GM23338 (cell line): ENCODE data around the gene TTLL5. TPM values are rescaled to one million over a fixed set of nuclear protein-coding genes. Genes with fewer than 3 reads are reported as not detected.

ENCODE experiments used
- ATAC-seq: fragments of 200-7000 bp; cut with Tn5 transposase; 3 replicates; pipeline ENCODE4 v1.9.1; 2020
- DNase-seq: peaks from one replicate; pipeline ENCODE4 v3.0.0-alpha.2; 2015; ENCODE audit warnings: low spot score
- H2AFZ ChIP-seq: fragments of 200-600 bp; sonication (generic); 2 replicates; pipeline ENCODE4 v1.8.0; 2016; ENCODE audit warnings: antibody characterized with exemption, mild to moderate bottlenecking, moderate library complexity
- H3F3A ChIP-seq: fragments of 200-600 bp; sonication (generic); replicated peaks from 2 replicates; pipeline ENCODE4 v1.8.0; 2017; ENCODE audit warnings: antibody characterized with exemption, mixed run types, low read depth
- H3K27ac ChIP-seq: fragments of 200-600 bp; sonication (generic); 2 replicates; pipeline ENCODE4 v1.6.1; 2016; ENCODE audit warnings: low read depth
- H3K27me3 ChIP-seq: fragments of 200-600 bp; sonication (generic); 2 replicates; pipeline ENCODE4 v1.8.0; 2016; ENCODE audit warnings: mild to moderate bottlenecking, mixed run types, moderate library complexity; ENCODE audit not compliant: insufficient read depth
- H3K36me3 ChIP-seq: fragments of 200-600 bp; sonication (generic); 2 replicates; pipeline ENCODE4 v1.8.0; 2016; ENCODE audit warnings: mild to moderate bottlenecking; ENCODE audit not compliant: insufficient read depth
- H3K4me1 ChIP-seq: fragments of 200-600 bp; sonication (generic); 2 replicates; pipeline ENCODE4 v1.8.0; 2016; ENCODE audit warnings: mild to moderate bottlenecking, moderate library complexity; ENCODE audit not compliant: insufficient read depth
- H3K4me2 ChIP-seq: fragments of 200-600 bp; sonication (generic); 2 replicates; pipeline ENCODE4 v1.7.1; 2017; ENCODE audit warnings: mixed run types
- H3K4me3 ChIP-seq: fragments of 200-600 bp; sonication (generic); 2 replicates; pipeline ENCODE4 v1.6.1; 2016; ENCODE audit warnings: mixed run types
- H3K79me2 ChIP-seq: fragments of 200-600 bp; sonication (generic); replicated peaks from 2 replicates; pipeline ENCODE4 v1.8.0; 2017; ENCODE audit warnings: mild to moderate bottlenecking; ENCODE audit not compliant: insufficient read depth
- H3K9me2 ChIP-seq: fragments of 200-600 bp; sonication (generic); 2 replicates; pipeline ENCODE4 v1.8.0; 2017; ENCODE audit not compliant: insufficient read depth
- H4K20me1 ChIP-seq: fragments of 200-600 bp; sonication (generic); replicated peaks from 2 replicates; pipeline ENCODE4 v1.8.0; 2017; ENCODE audit warnings: mild to moderate bottlenecking; ENCODE audit not compliant: insufficient read depth
- H3K27ac Mint-ChIP-seq: 2 replicates; pipeline ENCODE4 v1.8.0; 2020; ENCODE audit warnings: inconsistent platforms, mild to moderate bottlenecking, moderate library complexity, mixed read lengths
- H3K27me3 Mint-ChIP-seq: 3 replicates; pipeline ENCODE4 v1.8.0; 2022; ENCODE audit warnings: low read depth, mild to moderate bottlenecking, moderate library complexity, mixed read lengths, inconsistent platforms; ENCODE audit not compliant: insufficient read depth, poor library complexity
- H3K36me3 Mint-ChIP-seq: 3 replicates; pipeline ENCODE4 v1.8.0; 2021; ENCODE audit warnings: low read depth, mild to moderate bottlenecking, inconsistent platforms, moderate library complexity, mixed read lengths
- H3K4me1 Mint-ChIP-seq: 3 replicates; pipeline ENCODE4 v1.8.0; 2020; ENCODE audit warnings: mild to moderate bottlenecking, inconsistent platforms, mixed read lengths
- H3K4me3 Mint-ChIP-seq: 3 replicates; pipeline ENCODE4 v1.8.0; 2021; ENCODE audit warnings: moderate library complexity, mild to moderate bottlenecking, inconsistent platforms, mixed read lengths
- H3K9me3 Mint-ChIP-seq: 3 replicates; pipeline ENCODE4 v1.8.0; 2020; ENCODE audit warnings: moderate library complexity, mild to moderate bottlenecking, inconsistent platforms, mixed read lengths
- CREB1 ChIP-seq: fragments of 250-450 bp; sonication (Bioruptor Pico); IDR thresholded peaks from 2 replicates; pipeline ENCODE4 v1.5.0; 2020; ENCODE audit warnings: low read depth, mild to moderate bottlenecking, moderate library complexity
- CTCF ChIP-seq, 2 experiments: fragments of 200-600 bp in 1 of 2; sonication (generic) in 1 of 2; conservative IDR thresholded peaks; 2 replicates each; pipeline versions ENCODE4 v1.5.1 to v1.6.1; 2016 to 2017; ENCODE audit warnings: antibody characterized with exemption in 2 of 2, low read depth in 2 of 2, mild to moderate bottlenecking in 2 of 2, moderate library complexity in 1 of 2
- EZH2 ChIP-seq: fragments of 200-600 bp; sonication (generic); IDR thresholded peaks from one replicate; pipeline ENCODE4 v1.8.0; 2017; ENCODE audit warnings: antibody characterized with exemption, mild to moderate bottlenecking, low read depth; ENCODE audit not compliant: unreplicated experiment
- EZH2phosphoT487 ChIP-seq: fragments of 200-600 bp; sonication (generic); IDR thresholded peaks from one replicate; pipeline ENCODE4 v1.8.1; 2018; ENCODE audit warnings: antibody characterized with exemption; ENCODE audit not compliant: unreplicated experiment
- JUNB ChIP-seq: IDR thresholded peaks from one replicate; pipeline ENCODE4 v1.6.1; 2016; ENCODE audit warnings: antibody characterized with exemption; ENCODE audit not compliant: unreplicated experiment
- NANOG ChIP-seq: IDR thresholded peaks from 2 replicates; pipeline ENCODE4 v1.6.1; 2016; ENCODE audit warnings: antibody characterized with exemption, borderline replicate concordance
- POLR2AphosphoS5 ChIP-seq: IDR thresholded peaks from 2 replicates; pipeline ENCODE4 v1.6.1; 2016; ENCODE audit warnings: antibody characterized with exemption, low read depth
- STAT1 ChIP-seq: IDR thresholded peaks from one replicate; pipeline ENCODE4 v1.6.1; 2016; ENCODE audit warnings: antibody characterized with exemption; ENCODE audit not compliant: unreplicated experiment
- ZNF114 ChIP-seq: fragments of 250-450 bp; sonication (Bioruptor Pico); IDR thresholded peaks from 2 replicates; pipeline ENCODE4 v1.5.0; 2020; ENCODE audit warnings: mild to moderate bottlenecking, moderate library complexity
- ZNF331 ChIP-seq: fragments of 250-450 bp; sonication (Bioruptor Pico); IDR thresholded peaks from 2 replicates; pipeline ENCODE4 v1.5.0; 2020; ENCODE audit warnings: low read depth, mild to moderate bottlenecking, moderate library complexity
- polyA plus RNA-seq: library from polyadenylated mRNA; unstranded; fragments of >200 nt; fragmentation: Nextera tagmentation; extraction: Ambion mirVana; gene quantifications from 2 replicates; pipeline ENCODE4 v1.2.1, GENCODE V29; 2016
- total RNA-seq: library from RNA; depleted of rRNA; stranded (reverse); fragments of >200 nt; shearing (Covaris generic); gene quantifications from 2 replicates; pipeline ENCODE4 v1.2.3, GENCODE V29; 2014
- TF ChIP-seq, protein P1 (sequence below): fragments of 250-450 bp; sonication (Bioruptor Pico); IDR thresholded peaks from 2 replicates; pipeline ENCODE4 v1.5.0; 2020; ENCODE audit warnings: mild to moderate bottlenecking, moderate library complexity
- TF ChIP-seq, protein P2 (sequence below): IDR thresholded peaks from one replicate; pipeline ENCODE4 v1.6.1; 2018; ENCODE audit warnings: antibody characterized with exemption; ENCODE audit not compliant: unreplicated experiment
- TF ChIP-seq, protein P3 (sequence below): IDR thresholded peaks from 2 replicates; pipeline ENCODE4 v1.6.1; 2016; ENCODE audit warnings: antibody characterized with exemption

Gene TTLL5
- total and polyA plus RNA-seq, 2 experiments from 2014 or later = 33.5 to 35.4 TPM

GRCh38 chr14:75939200-75939599, 278.2 kb downstream of the TTLL5 start:
- no peak overlapping the region for H3K27ac ChIP-seq
- H3K9me3 Mint-ChIP-seq = no peaks in the 10 kb centered on the region
- no peak overlapping the region for H2AFZ ChIP-seq
- no peak for ATAC-seq
- peaks cover 4% of the 10 kb centered on the region; the same call in 2 of the 3 replicates for H3K4me1 Mint-ChIP-seq
- H3F3A ChIP-seq = no peaks in the 10 kb centered on the region
- H3K27me3 ChIP-seq = no peaks in the 10 kb centered on the region
- no peaks in the 10 kb centered on the region for H3K36me3 ChIP-seq
- H3K9me2 ChIP-seq = no peaks in the 10 kb centered on the region
- no peak overlapping the region for H3K4me3 ChIP-seq
- no peak overlapping the region for H3K4me2 ChIP-seq
- no peak overlapping the region for H3K4me3 Mint-ChIP-seq
- TF ChIP-seq EZH2 (no peak), NANOG (no peak), CTCF (conservative IDR thresholded peaks at IDR 0.05; ENCODE audit: low read depth in 2 of 2) (no peak), JUNB (no peak), POLR2AphosphoS5 (no peak), EZH2phosphoT487 (no peak), CREB1 (no peak), ZNF331 (CRISPR knock-in tag) (no peak), STAT1 (no peak), ZNF114 (CRISPR knock-in tag) (no peak)
- TF ChIP-seq, protein P1, sequence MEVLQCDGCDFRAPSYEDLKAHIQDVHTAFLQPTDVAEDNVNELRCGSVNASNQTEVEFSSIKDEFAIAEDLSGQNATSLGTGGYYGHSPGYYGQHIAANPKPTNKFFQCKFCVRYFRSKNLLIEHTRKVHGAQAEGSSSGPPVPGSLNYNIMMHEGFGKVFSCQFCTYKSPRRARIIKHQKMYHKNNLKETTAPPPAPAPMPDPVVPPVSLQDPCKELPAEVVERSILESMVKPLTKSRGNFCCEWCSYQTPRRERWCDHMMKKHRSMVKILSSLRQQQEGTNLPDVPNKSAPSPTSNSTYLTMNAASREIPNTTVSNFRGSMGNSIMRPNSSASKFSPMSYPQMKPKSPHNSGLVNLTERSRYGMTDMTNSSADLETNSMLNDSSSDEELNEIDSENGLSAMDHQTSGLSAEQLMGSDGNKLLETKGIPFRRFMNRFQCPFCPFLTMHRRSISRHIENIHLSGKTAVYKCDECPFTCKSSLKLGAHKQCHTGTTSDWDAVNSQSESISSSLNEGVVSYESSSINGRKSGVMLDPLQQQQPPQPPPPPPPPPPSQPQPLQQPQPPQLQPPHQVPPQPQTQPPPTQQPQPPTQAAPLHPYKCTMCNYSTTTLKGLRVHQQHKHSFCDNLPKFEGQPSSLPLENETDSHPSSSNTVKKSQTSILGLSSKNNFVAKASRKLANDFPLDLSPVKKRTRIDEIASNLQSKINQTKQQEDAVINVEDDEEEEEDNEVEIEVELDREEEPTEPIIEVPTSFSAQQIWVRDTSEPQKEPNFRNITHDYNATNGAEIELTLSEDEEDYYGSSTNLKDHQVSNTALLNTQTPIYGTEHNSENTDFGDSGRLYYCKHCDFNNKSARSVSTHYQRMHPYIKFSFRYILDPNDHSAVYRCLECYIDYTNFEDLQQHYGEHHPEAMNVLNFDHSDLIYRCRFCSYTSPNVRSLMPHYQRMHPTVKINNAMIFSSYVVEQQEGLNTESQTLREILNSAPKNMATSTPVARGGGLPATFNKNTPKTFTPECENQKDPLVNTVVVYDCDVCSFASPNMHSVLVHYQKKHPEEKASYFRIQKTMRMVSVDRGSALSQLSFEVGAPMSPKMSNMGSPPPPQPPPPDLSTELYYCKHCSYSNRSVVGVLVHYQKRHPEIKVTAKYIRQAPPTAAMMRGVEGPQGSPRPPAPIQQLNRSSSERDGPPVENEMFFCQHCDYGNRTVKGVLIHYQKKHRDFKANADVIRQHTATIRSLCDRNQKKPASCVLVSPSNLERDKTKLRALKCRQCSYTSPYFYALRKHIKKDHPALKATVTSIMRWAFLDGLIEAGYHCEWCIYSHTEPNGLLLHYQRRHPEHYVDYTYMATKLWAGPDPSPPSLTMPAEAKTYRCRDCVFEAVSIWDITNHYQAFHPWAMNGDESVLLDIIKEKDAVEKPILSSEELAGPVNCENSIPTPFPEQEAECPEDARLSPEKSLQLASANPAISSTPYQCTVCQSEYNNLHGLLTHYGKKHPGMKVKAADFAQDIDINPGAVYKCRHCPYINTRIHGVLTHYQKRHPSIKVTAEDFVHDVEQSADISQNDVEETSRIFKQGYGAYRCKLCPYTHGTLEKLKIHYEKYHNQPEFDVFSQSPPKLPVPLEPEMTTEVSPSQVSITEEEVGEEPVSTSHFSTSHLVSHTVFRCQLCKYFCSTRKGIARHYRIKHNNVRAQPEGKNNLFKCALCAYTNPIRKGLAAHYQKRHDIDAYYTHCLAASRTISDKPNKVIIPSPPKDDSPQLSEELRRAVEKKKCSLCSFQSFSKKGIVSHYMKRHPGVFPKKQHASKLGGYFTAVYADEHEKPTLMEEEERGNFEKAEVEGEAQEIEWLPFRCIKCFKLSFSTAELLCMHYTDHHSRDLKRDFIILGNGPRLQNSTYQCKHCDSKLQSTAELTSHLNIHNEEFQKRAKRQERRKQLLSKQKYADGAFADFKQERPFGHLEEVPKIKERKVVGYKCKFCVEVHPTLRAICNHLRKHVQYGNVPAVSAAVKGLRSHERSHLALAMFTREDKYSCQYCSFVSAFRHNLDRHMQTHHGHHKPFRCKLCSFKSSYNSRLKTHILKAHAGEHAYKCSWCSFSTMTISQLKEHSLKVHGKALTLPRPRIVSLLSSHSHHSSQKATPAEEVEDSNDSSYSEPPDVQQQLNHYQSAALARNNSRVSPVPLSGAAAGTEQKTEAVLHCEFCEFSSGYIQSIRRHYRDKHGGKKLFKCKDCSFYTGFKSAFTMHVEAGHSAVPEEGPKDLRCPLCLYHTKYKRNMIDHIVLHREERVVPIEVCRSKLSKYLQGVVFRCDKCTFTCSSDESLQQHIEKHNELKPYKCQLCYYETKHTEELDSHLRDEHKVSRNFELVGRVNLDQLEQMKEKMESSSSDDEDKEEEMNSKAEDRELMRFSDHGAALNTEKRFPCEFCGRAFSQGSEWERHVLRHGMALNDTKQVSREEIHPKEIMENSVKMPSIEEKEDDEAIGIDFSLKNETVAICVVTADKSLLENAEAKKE (CRISPR knock-in tag) = no peak
- TF ChIP-seq, protein P2, sequence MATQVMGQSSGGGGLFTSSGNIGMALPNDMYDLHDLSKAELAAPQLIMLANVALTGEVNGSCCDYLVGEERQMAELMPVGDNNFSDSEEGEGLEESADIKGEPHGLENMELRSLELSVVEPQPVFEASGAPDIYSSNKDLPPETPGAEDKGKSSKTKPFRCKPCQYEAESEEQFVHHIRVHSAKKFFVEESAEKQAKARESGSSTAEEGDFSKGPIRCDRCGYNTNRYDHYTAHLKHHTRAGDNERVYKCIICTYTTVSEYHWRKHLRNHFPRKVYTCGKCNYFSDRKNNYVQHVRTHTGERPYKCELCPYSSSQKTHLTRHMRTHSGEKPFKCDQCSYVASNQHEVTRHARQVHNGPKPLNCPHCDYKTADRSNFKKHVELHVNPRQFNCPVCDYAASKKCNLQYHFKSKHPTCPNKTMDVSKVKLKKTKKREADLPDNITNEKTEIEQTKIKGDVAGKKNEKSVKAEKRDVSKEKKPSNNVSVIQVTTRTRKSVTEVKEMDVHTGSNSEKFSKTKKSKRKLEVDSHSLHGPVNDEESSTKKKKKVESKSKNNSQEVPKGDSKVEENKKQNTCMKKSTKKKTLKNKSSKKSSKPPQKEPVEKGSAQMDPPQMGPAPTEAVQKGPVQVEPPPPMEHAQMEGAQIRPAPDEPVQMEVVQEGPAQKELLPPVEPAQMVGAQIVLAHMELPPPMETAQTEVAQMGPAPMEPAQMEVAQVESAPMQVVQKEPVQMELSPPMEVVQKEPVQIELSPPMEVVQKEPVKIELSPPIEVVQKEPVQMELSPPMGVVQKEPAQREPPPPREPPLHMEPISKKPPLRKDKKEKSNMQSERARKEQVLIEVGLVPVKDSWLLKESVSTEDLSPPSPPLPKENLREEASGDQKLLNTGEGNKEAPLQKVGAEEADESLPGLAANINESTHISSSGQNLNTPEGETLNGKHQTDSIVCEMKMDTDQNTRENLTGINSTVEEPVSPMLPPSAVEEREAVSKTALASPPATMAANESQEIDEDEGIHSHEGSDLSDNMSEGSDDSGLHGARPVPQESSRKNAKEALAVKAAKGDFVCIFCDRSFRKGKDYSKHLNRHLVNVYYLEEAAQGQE = no peak
- TF ChIP-seq, protein P3, sequence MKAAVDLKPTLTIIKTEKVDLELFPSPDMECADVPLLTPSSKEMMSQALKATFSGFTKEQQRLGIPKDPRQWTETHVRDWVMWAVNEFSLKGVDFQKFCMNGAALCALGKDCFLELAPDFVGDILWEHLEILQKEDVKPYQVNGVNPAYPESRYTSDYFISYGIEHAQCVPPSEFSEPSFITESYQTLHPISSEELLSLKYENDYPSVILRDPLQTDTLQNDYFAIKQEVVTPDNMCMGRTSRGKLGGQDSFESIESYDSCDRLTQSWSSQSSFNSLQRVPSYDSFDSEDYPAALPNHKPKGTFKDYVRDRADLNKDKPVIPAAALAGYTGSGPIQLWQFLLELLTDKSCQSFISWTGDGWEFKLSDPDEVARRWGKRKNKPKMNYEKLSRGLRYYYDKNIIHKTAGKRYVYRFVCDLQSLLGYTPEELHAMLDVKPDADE = no peak
- H3K36me3 Mint-ChIP-seq = no peaks in the 10 kb centered on the region
- H3K4me1 ChIP-seq = no peaks in the 10 kb centered on the region
- no peak for DNase-seq
- H3K79me2 ChIP-seq = no peaks in the 10 kb centered on the region
- H3K27ac Mint-ChIP-seq = no peak overlapping the region
- no peaks in the 10 kb centered on the region; the same call in 1 of the 2 replicates for H4K20me1 ChIP-seq
- no peaks in the 10 kb centered on the region for H3K27me3 Mint-ChIP-seq
